GM21528 (cell line): ENCODE measurements around the gene GLRA3.
"Not testable (repeated sequence)": the region's sequence is repeated elsewhere in the genome, so short reads cannot be mapped to it uniquely, and the experiment has no call there.

Experiments used
- ATAC-seq: cut with Tn5 transposase; IDR thresholded peaks from one replicate; pipeline ENCODE4 v1.9.1; 2021; ENCODE audit warnings: mild to moderate bottlenecking, moderate library complexity; ENCODE audit not compliant: unreplicated experiment, low FRiP score

Gene GLRA3

GRCh38 chr4:174716986-174717770 is 111.9 kb downstream of the GLRA3 start:
- ATAC-seq = no peak

GRCh38 chr4:174714393-174715211 is 114.4 kb downstream of the GLRA3 start:
- peak; percentile 87 for ATAC-seq

GRCh38 chr4:174713821-174714220 is 115.2 kb downstream of the GLRA3 start:
- ATAC-seq = no peak

- ATAC-seq = no peak
Observed at GRCh38 chr4:174713181-174713580, 115.9 kb downstream of the GLRA3 start.

- no peak for ATAC-seq
Observed at GRCh38 chr4:174709526-174709925, 119.5 kb downstream of the GLRA3 start.

- no peak for ATAC-seq
Observed at GRCh38 chr4:174708381-174708780, 120.7 kb downstream of the GLRA3 start.

- ATAC-seq = no peak
Observed at GRCh38 chr4:174707902-174708301, 121.1 kb downstream of the GLRA3 start.

GRCh38 chr4:174707051-174707676 is 121.9 kb downstream of the GLRA3 start:
- peak; percentile 87 for ATAC-seq

GRCh38 chr4:174702979-174703478 is 126.0 kb downstream of the GLRA3 start:
- ATAC-seq = no peak

- ATAC-seq = no peak
Observed at GRCh38 chr4:174699654-174700053, 129.4 kb downstream of the GLRA3 start.

- ATAC-seq = no peak
Observed at GRCh38 chr4:174697896-174698295, 131.2 kb downstream of the GLRA3 start.

- no peak for ATAC-seq
Observed at GRCh38 chr4:174697202-174697601, 131.8 kb downstream of the GLRA3 start.

- no peak for ATAC-seq
Observed at GRCh38 chr4:174696657-174697056, 132.4 kb downstream of the GLRA3 start.

- not testable (repeated sequence) for ATAC-seq
Observed at GRCh38 chr4:174691876-174692275, 137.2 kb downstream of the GLRA3 start.

GRCh38 chr4:174690665-174691064 is 138.4 kb downstream of the GLRA3 start:
- ATAC-seq = no peak

- ATAC-seq = no peak
Observed at GRCh38 chr4:174689618-174690017, 139.4 kb downstream of the GLRA3 start.

GRCh38 chr4:174686826-174687225 is 142.2 kb downstream of the GLRA3 start:
- ATAC-seq = no peak

- ATAC-seq = no peak
Observed at GRCh38 chr4:174681723-174682300, 147.2 kb downstream of the GLRA3 start.

- no peak for ATAC-seq
Observed at GRCh38 chr4:174674305-174674840, 154.7 kb downstream of the GLRA3 start.

- no peak for ATAC-seq
Observed at GRCh38 chr4:174673865-174674264, 155.2 kb downstream of the GLRA3 start.
